Endothelial cell of umbilical vein (primary cell): ENCODE data around the gene DMXL2.
"Not testable (repeated sequence)": the region's sequence is repeated elsewhere in the genome, so short reads cannot be mapped to it uniquely, and the experiment has no call there.

Experiments used
- EZH2 ChIP-seq: IDR thresholded peaks from 2 replicates; pipeline ENCODE4 v1.6.1; 2012; ENCODE audit warnings: borderline replicate concordance, low read depth, mild to moderate bottlenecking, moderate library complexity, low read length, inconsistent platforms; ENCODE audit not compliant: severe bottlenecking
- MYC ChIP-seq: IDR thresholded peaks from one replicate; pipeline ENCODE4 v1.6.1; 2011; ENCODE audit warnings: mild to moderate bottlenecking, low read depth, low read length
- POLR2A ChIP-seq: IDR thresholded peaks from 2 replicates; pipeline ENCODE4 v1.6.1; 2012; ENCODE audit warnings: low read depth, mild to moderate bottlenecking, control low read depth, low read length
- TF ChIP-seq, protein P1 (sequence below), 2 donors: IDR thresholded peaks; 1 replicate in 1 of 2; 2 replicates in 1 of 2; pipeline ENCODE4 v1.5.1; 2011; ENCODE audit warnings: low read length in 2 of 2, mild to moderate bottlenecking in 2 of 2, moderate library complexity in 2 of 2, control low read depth in 1 of 2, inconsistent platforms in 1 of 2, low read depth in 1 of 2; ENCODE audit not compliant: insufficient read depth in 1 of 2; ENCODE audit errors: extremely low read depth in 1 of 2

DNA sequence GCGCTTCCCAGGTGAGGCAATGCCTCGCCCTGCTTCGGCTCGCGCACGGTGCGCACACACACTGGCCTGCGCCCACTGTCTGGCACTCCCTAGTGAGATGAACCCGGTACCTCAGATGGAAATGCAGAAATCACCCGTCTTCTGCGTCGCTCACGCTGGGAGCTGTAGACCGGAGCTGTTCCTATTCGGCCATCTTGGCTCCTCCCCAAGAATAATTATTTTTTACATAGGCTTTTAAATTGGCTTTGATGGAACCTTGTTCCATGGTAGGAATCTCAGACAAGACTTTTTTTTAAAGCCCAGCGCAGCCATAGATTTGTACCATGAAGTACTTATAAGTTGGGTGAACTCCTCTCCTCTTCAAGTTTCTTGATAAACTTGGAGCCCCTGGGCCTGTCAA is 199.5 kb downstream of the DMXL2 start:
- not testable (repeated sequence) for TF ChIP-seq EZH2, POLR2A, MYC
- TF ChIP-seq, protein P1, sequence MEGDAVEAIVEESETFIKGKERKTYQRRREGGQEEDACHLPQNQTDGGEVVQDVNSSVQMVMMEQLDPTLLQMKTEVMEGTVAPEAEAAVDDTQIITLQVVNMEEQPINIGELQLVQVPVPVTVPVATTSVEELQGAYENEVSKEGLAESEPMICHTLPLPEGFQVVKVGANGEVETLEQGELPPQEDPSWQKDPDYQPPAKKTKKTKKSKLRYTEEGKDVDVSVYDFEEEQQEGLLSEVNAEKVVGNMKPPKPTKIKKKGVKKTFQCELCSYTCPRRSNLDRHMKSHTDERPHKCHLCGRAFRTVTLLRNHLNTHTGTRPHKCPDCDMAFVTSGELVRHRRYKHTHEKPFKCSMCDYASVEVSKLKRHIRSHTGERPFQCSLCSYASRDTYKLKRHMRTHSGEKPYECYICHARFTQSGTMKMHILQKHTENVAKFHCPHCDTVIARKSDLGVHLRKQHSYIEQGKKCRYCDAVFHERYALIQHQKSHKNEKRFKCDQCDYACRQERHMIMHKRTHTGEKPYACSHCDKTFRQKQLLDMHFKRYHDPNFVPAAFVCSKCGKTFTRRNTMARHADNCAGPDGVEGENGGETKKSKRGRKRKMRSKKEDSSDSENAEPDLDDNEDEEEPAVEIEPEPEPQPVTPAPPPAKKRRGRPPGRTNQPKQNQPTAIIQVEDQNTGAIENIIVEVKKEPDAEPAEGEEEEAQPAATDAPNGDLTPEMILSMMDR (IDR thresholded peaks at IDR 0.05; ENCODE audit: extremely low read depth in 1 of 2, insufficient read depth in 1 of 2, low read depth in 1 of 2, low read length in 2 of 2) = not testable (repeated sequence)
